Ecto neural progenitor cell (in vitro differentiated cells): Measurements from ENCODE around the gene FFAR4.

Experiments used
- DNase-seq: peaks from one replicate; pipeline ENCODE4 v3.0.0-alpha.2; 2018; ENCODE audit warnings: low spot score

Gene FFAR4

DNA sequence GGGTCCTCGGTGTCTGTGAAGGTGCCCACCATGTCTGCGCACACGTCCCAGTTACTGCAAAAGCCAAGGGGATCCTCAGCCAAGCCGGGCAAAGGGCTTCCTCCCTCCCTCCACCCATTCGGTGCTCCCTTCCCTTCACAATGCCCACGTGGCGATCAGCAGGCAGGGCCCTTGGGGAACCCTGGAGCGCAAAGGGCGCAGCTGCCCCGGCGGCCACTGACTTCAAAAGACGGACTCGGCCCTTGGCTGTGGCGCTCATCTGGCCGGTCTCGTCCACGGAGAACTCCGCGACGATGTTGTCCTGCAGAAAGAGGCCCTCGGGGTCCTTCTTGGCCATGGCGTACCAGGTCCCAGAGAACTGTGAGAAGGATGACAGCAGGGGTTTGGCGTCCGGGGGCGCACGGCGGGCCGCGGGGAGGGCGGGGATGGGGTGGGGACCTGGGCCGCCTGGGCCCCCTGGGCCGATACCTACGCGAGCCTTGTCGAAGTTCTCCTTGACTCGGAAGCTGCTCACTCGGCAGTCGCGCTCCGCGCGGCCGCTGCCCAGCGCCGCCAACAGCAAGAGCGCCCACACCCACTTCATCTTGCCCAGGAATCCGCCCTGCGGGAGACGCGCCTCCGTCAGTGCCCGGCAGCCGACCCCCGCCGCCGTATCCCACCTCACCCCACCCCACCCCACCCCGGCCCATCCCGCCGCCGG is 34.1 kb downstream of the FFAR4 start:
- DNase-seq, result peak; percentile 58

DNA sequence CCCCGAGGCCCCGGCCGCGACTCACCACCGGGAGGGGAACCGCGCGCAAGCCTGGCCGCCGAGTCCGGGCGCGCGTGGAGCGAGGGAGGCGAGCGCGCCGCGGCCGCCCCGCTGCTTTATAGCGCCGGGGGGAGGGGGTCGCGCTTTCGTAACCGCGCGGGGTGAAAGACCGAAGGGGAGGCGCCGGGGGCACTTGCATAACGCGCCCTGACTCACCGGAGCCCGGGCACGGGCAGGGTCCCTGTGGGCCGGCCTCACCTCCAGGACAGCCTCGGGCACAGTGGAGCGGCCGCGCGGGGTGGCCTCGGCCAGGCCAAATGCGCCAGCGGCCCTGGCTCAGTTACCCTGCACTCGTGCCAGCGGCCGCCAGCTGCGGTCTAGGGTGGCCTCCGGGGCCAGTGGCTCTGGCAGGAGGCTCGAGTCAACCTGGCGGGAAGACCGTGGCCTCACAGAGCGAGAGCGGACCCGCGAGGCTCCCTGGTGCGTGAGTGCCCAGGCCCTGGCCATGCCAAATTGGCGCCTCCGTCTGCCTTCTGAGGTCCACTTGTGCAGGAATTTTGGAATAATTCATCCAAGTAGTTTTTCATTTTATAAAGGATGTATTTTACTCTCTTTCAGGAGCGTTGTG is 34.8 kb downstream of the FFAR4 start, which contains the start of gene RBP4:
Gene RBP4 (minus strand): TSS at position 90 of the 628 bp plus-strand sequence. CDS start 207 bp downstream, outside the sequence.
- DNase-seq, result peak; percentile 54

DNA sequence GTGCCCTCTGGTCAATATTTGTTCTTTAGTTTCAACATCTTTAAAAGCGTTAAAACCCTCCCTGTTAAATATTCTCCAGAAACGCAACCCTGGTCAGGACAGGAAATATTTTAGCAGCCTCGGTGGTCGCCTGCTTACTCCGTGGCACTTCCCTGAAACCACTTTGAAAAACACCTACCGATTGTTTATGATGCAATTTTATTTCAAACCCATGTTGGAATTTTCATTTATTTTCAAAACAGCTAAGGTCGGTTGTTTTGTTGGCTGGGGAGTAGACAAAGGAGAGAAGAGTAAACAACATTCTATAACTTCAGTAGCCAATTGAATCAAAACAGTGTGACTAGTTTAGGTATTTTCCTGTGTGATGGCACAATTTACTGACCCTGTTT is 35.3 kb downstream of the FFAR4 start:
- no peak for DNase-seq

DNA sequence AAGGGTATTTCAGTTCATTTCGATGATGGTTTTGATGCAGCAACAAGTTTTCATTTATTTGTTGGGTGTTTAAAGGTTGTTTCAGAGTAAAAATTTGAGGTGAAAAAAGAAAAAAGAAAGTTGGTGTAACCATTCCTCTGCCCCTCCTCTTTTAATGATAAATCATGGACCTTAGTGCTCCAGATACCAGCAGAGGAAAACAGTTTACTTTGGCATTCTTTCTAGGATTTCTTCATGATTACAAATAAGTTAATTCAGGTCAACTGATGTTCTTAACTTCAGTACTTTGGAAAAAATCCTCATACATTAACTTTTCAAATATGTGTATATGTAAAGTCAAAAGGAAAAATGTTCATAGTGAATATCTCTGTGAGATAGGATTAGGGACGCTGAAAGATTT is 36.6 kb downstream of the FFAR4 start:
- no peak for DNase-seq

DNA sequence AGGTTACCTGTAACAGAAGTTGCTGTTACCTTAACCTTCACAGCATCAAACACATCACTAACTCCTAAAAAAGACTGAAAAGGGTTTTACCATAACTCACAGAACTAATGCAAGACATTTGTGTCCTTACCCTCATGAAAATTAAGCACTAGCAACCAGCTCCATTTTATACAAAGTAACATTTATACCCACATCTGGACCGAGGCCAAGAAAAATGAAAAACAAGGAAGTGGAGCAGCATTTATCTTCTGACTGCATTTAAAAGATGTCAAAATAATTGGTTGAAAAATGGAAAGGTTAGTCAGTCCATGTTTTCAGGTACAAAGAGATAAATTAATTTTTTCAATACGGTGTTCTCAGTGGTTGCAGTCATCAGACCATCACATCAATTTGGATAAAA is 37.7 kb downstream of the FFAR4 start:
- no peak for DNase-seq

DNA sequence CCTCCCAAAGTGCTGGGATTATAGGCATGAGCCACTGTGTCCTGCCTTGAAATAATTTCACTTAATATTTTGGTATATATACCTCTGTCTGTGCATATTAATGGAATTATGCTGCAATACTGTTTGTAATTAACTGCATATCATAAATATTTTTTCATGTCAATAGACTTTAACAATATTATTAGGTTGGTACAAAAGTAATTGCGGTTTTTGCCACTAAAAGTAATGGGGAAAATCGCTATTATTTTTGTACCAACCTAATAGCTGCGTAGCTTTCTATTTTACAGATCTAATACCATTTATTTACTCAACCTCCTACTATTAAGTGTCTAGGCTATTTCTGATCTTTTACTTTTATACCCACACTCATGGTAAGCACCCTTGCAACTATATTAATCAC is 42.0 kb downstream of the FFAR4 start:
- no peak for DNase-seq

DNA sequence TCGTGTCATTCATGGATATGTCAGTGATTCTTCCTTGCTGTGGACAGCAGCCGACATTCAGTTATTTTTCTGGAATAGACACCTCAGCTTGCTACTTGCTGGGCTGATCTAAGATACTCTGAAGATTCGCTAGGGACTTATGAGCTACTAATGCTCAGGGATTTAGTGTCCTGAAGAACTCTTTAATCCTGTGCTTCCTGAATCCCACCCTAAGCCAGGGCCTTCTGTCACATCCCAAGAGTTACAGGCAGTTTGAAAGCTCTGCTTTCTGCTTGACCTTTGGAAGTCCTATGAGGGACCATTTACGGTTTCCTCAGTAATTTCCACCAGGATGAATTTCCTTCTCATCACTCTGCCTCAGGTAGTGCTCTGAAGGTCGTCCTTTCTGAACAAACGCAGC is 45.8 kb downstream of the FFAR4 start, which contains the start of gene PDE6C:
Gene PDE6C (plus strand): TSS at position 227 of the 400 bp plus-strand sequence. CDS start 189 bp downstream, outside the sequence.
- no peak for DNase-seq

DNA sequence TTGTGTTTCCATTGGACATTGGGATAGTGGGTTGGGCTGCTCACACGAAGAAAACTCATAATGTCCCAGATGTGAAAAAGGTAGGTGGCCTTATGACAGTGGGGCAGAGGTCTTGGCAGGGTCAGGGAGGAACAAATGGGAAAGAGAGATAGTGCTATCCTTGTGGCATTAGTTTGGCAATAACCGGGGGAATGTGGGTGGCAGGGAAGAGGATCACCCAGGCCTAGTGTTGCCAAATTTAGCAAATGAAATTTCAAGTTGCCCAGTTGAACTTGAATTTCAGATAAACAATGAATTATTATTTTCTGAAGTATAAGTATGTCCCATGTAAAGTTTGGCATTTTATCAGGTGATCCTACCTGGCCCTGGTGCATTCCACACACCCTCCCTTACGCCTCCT is 46.7 kb downstream of the FFAR4 start:
- DNase-seq, result no peak

DNA sequence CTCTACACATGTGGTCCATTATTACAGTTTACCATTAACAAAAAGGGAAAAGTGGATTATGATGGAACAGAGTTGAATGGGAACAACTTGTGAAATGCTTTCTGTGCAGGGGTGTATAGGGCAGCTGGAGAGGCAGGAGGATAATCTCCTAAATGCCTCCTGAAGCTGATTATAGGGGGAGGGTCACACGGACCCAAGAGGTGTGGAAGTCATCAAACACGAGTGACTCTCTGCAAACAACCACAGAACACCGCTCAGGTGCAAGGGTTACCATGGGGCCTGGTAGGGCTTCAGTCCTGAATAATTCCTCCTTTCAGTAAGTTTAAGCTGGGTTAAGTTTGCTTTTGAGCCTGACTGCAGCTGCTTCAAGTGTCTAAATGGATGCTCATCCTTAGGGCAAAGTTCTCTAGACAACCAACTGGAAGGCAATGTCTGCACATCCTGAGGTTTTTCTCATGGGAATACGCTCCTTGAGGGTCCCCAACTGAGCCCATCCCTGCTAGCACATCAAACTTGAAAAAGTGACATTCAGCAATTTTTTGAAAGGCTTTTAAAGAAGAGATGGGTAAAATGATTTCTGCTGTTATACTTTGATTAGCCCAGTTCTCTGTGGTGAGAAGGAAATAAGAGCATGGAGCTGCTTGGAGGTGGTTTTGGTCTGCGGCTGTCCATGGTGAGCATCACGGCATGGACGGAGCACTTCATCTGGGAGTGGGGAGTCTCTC is 47.8 kb downstream of the FFAR4 start:
- no peak for DNase-seq

DNA sequence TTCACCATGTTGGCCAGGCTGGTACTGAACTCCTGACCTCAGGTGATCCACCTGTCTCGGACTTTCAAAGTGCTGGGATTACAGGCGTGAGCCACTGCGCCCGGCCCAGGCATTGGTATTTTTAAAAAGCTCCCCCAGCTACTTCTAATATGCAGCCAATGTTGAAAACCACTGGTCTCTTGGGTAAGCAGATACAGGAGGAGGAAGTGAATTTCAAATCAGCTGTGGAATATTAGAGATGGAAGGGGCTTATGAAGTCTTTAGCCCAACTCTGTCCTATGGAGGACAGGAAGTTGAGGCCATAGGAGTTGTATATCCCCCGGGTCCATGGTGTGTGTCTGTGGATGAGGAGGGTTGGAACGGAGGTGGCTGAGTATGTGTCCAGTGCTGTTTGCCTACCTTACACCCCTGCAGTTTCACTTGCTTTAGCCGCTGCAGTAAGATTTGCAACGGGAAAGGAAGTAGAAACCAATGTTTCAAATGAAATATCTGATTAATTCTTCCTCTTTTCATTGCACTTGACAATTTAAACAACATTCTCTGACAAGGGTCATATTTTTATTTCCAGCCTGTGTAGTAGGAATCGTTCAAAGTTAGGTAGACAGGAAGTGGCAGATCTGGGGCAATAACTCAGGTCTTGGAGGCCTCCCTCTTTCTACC is 49.2 kb downstream of the FFAR4 start:
- DNase-seq, result no peak

DNA sequence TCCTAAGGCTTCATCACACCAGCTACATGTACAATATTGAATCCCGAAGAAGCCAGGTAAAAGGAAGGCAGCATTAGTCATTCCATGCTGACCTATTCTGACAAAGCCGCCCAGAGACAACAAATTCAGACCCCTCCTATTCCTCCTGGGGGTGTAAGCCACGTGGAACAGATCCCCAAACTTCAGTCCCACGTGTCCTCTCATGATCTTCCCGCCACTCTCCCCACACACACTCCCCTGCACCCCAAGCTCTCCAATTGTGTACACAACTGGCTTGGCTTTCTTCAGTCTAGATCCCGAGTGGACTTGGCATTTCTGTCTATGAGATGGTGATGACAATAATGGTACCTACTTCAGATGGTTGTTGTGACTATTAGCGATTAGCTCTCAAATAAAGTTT is 54.5 kb downstream of the FFAR4 start:
- no peak for DNase-seq

DNA sequence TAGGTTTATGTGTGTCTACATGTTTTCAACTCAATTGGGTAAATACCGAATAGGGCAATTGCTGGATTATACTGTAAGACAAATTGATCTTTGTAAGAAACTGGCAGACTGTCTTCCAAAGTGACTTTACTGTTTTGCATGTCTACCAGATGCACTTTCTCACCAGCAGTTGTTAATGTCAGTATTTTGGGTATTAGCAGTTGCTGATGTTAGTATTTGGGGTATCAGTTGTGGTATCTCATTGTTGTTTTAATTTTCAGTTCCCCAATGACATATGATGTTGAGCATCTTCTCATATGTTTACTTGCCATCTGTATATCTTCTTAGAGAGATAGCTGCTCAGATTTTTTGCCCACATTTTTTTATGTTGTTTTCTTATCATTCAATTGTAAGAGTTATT is 56.5 kb downstream of the FFAR4 start:
- DNase-seq, result no peak

DNA sequence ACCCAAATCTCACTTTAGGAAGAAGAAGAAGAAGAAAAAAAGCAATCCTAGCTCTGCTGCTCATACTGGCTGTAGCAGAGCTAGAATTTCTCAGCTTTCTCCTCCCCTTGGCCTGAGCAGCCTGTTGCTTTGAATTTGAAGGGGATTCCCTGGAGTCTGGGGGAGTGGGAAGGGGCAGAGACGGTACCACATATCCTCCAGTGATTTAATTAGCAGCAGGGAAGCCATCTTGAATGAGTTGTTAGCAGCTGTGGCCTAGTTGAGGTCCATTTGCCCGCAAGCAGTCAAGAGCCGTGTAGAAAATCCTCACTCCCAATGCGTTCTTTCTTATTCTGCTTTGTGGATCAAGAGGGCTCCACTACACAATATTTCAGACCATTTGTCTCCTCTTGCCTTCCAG is 62.4 kb downstream of the FFAR4 start:
- no peak for DNase-seq

DNA sequence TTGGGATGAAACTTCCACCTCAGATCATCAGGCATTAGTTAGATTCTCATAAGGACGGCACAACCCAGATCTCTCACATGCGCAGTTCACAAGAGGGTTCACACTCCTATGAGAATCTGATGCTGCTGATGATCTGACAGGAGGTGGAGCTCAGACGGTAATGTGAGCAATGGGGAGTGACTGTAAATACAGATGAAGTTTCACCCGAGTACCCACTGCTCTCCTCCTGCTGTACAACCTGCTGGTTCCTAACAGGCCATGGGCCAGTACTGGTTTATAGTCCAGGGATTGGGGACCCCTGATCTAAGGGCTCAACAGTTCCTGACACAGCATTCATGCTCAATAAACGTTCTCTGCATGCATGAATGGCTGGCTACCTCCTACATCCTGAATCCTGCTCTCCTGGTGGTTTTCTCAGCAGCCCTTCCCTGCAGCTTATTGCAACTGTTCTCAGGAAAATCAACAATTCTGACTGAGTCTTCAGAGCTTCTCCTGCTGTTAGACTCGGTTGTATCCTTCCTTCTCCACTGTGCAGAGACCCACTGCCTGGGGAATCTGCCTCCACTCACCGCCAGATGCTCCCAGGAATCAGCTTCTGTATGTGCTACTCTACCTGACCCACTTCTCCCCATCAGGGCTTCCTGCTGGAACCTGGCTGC is 63.3 kb downstream of the FFAR4 start:
- no peak for DNase-seq

DNA sequence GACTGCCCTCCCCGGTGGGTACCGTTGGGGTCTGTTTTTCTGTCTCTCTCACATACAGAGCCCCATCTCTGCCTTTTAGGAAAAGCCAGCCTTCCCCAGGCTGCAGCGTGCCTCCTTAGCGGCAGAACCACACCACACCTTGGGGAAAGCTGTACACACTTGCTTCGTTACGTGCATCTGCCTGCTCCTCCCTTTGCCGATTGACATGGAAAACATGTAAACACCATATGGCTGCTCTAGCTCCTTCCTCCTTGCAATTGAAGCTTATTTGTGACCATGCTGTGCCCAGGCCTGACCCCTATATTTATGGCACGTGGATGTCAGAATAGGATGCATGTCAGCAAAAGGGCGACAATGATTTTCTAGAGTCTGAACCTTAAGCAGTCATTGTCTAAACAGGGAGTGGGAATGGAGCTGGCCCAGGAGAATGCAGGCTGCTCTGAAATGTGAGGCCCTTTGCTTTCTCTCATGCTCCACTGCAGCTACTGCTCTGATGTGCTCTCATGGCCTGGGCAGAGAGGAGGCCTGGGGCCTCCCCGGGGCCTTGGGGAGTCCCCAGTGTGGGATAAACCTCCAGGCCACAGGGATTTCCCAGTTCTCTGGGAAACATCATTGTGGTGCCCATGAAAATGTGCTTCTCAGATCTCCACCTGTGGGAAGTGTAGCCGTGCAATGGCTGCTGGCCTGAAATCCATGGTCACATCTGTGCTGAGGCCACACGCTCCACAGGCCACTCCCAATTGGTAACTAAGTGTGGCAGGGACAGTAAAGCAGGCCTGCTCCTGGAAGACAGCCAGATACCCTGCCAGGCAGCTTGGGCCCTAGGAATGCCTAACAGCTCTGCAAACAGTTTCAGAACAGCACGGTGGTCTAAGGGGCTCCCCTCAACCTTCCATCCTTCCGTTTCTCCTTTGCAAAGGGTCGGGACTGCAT is 64.4 kb downstream of the FFAR4 start:
- no peak for DNase-seq
